WERI-Rb-1 (cell line): ENCODE measurements around the gene IFNL3.

Experiments
- DNase-seq: peaks from one replicate; pipeline ENCODE4 v3.0.0-alpha.2; 2020
- H3K27ac ChIP-seq: fragments of 250-450 bp; sonication (Bioruptor Pico); 2 replicates; pipeline ENCODE4 v1.5.1; 2020; ENCODE audit warnings: mild to moderate bottlenecking, moderate library complexity
- H3K27me3 ChIP-seq: fragments of 250-450 bp; sonication (Bioruptor Pico); 2 replicates; pipeline ENCODE4 v1.5.1; 2021; ENCODE audit warnings: mild to moderate bottlenecking, low read depth, moderate library complexity; ENCODE audit not compliant: insufficient read depth, severe bottlenecking
- H3K36me3 ChIP-seq: fragments of 250-450 bp; sonication (Bioruptor Pico); 2 replicates; pipeline ENCODE4 v1.5.1; 2020; ENCODE audit warnings: mild to moderate bottlenecking, moderate library complexity
- H3K4me3 ChIP-seq: 2 replicates; pipeline ENCODE4 v1.5.1; 2011; ENCODE audit warnings: low read depth, mild to moderate bottlenecking, control low read depth, low read length
- H3K9me3 ChIP-seq: fragments of 250-450 bp; sonication (Bioruptor Pico); 2 replicates; pipeline ENCODE4 v1.5.1; 2021; ENCODE audit warnings: mild to moderate bottlenecking, moderate library complexity; ENCODE audit not compliant: severe bottlenecking
- CTCF ChIP-seq: IDR thresholded peaks from 2 replicates; pipeline ENCODE4 v1.5.1; 2011; ENCODE audit warnings: low read depth, mild to moderate bottlenecking, control low read depth, inconsistent platforms, low read length

Gene IFNL3

GRCh38 chr19:39205449-39205764, 39.4 kb downstream of the IFNL3 start:
- DNase-seq = no peak
- H3K36me3 ChIP-seq = no peaks in the 10 kb centered on the region

GRCh38 chr19:39203372-39204341, 41.1 kb downstream of the IFNL3 start, which contains the start of gene SYCN:
SYCN (minus strand) TSS chr19:39204263; CDS start chr19:39204254, 9 bp downstream.
- Histone ChIP-seq H3K4me3 (no peak within 1 kb of the TSS), H3K27me3 (no peaks in the 10 kb centered on the region), H3K9me3 (no peaks in the 10 kb centered on the region), H3K27ac (no peak within 1 kb of the TSS), H3K36me3 (no peaks in the 10 kb centered on the region)
- TF ChIP-seq CTCF = no peak
- DNase-seq = no peak

More at GRCh38 chr19:39205449-39205764, 39.4 kb downstream of the IFNL3 start:
- Histone ChIP-seq H3K27me3 (no peaks in the 10 kb centered on the region), H3K27ac (no peak overlapping the region), H3K9me3 (no peaks in the 10 kb centered on the region), H3K4me3 (no peak overlapping the region)
- no peak for TF ChIP-seq CTCF

GRCh38 chr19:39202998-39203355, 41.8 kb downstream of the IFNL3 start:
- TF ChIP-seq CTCF = no peak
- H3K4me3 ChIP-seq = no peak overlapping the region
- no peaks in the 10 kb centered on the region for H3K9me3 ChIP-seq
- DNase-seq = no peak
- no peaks in the 10 kb centered on the region for H3K36me3 ChIP-seq
- no peak overlapping the region for H3K27ac ChIP-seq
- no peaks in the 10 kb centered on the region for H3K27me3 ChIP-seq

GRCh38 chr19:39200803-39201115, 44.0 kb downstream of the IFNL3 start:
- no peaks in the 10 kb centered on the region for H3K9me3 ChIP-seq
- H3K4me3 ChIP-seq = no peak overlapping the region
- H3K36me3 ChIP-seq = no peaks in the 10 kb centered on the region
- no peak for TF ChIP-seq CTCF
- no peaks in the 10 kb centered on the region for H3K27me3 ChIP-seq
- H3K27ac ChIP-seq = no peak overlapping the region
- no peak for DNase-seq

GRCh38 chr19:39200066-39200802, 44.6 kb downstream of the IFNL3 start:
- no peaks in the 10 kb centered on the region for H3K27me3 ChIP-seq

More at GRCh38 chr19:39200066-39200802, 44.6 kb downstream of the IFNL3 start:
- Histone ChIP-seq H3K36me3 (no peaks in the 10 kb centered on the region), H3K4me3 (no peak overlapping the region), H3K9me3 (no peaks in the 10 kb centered on the region), H3K27ac (no peak overlapping the region)
- no peak for DNase-seq
- no peak for TF ChIP-seq CTCF
